ENCODE data around the gene PPIP5K2. TPM values are rescaled to one million over a fixed set of nuclear protein-coding genes. Genes with fewer than 3 reads are reported as not detected.

PPIP5K2 gene
- total RNA-seq, 1 experiment from 2014 or later, result 75.6 TPM

DNA sequence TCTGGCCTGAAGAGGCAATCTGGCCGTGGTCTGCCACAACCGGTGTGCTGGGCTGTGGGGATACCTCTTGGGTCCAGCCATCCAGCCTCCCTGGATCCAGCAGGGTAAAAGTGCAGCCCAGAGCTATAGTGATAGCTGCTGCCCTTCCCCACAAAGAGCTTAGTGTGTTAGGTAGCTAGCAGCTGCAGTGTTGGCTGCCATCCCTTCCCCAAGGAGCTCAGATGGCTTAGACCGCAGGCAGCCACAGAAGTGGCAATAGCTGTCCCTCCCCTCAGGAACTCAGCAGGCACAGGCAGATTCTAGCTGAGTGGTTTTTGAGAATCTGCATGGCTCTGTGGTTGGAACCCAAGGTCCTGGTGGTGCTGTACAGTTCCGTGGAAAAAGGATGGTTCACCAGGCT, 40.3 kb upstream of the PPIP5K2 start:
- Histone ChIP-seq H3K4me1 (ENCODE audit: insufficient read depth, low read length, poor library complexity, severe bottlenecking) (no peaks in the 10 kb centered on the region), H3K4me3 (ENCODE audit: low read depth, low read length, poor library complexity, severe bottlenecking) (no peak overlapping the region), H3K9me3 (ENCODE audit: low read depth, low read length, poor library complexity, severe bottlenecking) (peaks cover 20% of the 10 kb centered on the region), H3K36me3 (ENCODE audit: insufficient read depth, low read length, poor library complexity, severe bottlenecking) (no peaks in the 10 kb centered on the region), H3K27ac (ENCODE audit: low read depth, low read length, poor library complexity, severe bottlenecking) (no peak overlapping the region), H3K27me3 (replicated peaks; ENCODE audit: insufficient read depth, low read depth, low read length, poor library complexity) (no peaks in the 10 kb centered on the region)
- intact Hi-C loops (cut with micrococcal nuclease; ENCODE audit: unreplicated experiment), result no loop called here
- no peak for DNase-seq (ENCODE audit: low spot score)
- no peak for TF ChIP-seq EZH2 (IDR thresholded peaks at IDR 0.05; ENCODE audit: borderline replicate concordance, low read depth, low read length, poor library complexity, severe bottlenecking)
- TF ChIP-seq, protein P1, sequence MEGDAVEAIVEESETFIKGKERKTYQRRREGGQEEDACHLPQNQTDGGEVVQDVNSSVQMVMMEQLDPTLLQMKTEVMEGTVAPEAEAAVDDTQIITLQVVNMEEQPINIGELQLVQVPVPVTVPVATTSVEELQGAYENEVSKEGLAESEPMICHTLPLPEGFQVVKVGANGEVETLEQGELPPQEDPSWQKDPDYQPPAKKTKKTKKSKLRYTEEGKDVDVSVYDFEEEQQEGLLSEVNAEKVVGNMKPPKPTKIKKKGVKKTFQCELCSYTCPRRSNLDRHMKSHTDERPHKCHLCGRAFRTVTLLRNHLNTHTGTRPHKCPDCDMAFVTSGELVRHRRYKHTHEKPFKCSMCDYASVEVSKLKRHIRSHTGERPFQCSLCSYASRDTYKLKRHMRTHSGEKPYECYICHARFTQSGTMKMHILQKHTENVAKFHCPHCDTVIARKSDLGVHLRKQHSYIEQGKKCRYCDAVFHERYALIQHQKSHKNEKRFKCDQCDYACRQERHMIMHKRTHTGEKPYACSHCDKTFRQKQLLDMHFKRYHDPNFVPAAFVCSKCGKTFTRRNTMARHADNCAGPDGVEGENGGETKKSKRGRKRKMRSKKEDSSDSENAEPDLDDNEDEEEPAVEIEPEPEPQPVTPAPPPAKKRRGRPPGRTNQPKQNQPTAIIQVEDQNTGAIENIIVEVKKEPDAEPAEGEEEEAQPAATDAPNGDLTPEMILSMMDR (conservative IDR thresholded peaks at IDR 0.05; ENCODE audit: low read depth, low read length), result no peak
- ChIA-PET POLR2A (ENCODE audit: low non-redundant PET) (interaction anchor here (0.6 kb wide), 1 partner anchor 319 kb away, joined by 3 read pairs; no protein-coding TSS in a partner anchor), CTCF (no interaction called here)
- no TSS peak for BruUV-seq (replicated peaks)

DNA sequence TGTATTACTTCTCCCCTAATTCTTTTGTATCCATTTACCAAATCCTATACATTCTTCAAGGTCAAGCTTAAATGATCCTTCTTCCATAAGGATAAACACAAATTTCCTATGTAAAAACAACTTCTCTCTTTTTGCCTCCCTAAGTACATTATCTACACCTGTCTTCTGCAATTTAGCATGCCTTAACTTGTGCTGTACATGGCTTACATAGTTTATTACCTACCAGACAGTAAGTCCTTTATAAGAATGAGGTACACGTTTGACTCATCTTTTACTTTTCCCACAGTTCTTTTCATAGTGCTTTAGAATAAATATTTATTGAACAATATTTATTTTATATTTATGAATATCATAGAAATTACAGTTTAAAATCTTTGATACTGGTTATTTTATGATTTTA, 33.6 kb upstream of the PPIP5K2 start:
- Histone ChIP-seq H3K27me3 (replicated peaks; ENCODE audit: insufficient read depth, low read depth, low read length, poor library complexity) (no peaks in the 10 kb centered on the region), H3K4me1 (ENCODE audit: insufficient read depth, low read length, poor library complexity, severe bottlenecking) (no peaks in the 10 kb centered on the region), H3K9me3 (ENCODE audit: low read depth, low read length, poor library complexity, severe bottlenecking) (peaks cover 7% of the 10 kb centered on the region), H3K36me3 (ENCODE audit: insufficient read depth, low read length, poor library complexity, severe bottlenecking) (no peaks in the 10 kb centered on the region), H3K27ac (ENCODE audit: low read depth, low read length, poor library complexity, severe bottlenecking) (no peak overlapping the region), H3K4me3 (ENCODE audit: low read depth, low read length, poor library complexity, severe bottlenecking) (no peak overlapping the region)
- no TSS peak for BruUV-seq (replicated peaks)
- no peak for DNase-seq (ENCODE audit: low spot score)
- ChIA-PET CTCF (no interaction called here), POLR2A (ENCODE audit: low non-redundant PET) (no interaction called here)
- intact Hi-C loops (cut with micrococcal nuclease; ENCODE audit: unreplicated experiment), result no loop called here
- TF ChIP-seq, protein P1 (conservative IDR thresholded peaks at IDR 0.05; ENCODE audit: low read depth, low read length), result no peak
- no peak for TF ChIP-seq EZH2 (IDR thresholded peaks at IDR 0.05; ENCODE audit: borderline replicate concordance, low read depth, low read length, poor library complexity, severe bottlenecking)

DNA sequence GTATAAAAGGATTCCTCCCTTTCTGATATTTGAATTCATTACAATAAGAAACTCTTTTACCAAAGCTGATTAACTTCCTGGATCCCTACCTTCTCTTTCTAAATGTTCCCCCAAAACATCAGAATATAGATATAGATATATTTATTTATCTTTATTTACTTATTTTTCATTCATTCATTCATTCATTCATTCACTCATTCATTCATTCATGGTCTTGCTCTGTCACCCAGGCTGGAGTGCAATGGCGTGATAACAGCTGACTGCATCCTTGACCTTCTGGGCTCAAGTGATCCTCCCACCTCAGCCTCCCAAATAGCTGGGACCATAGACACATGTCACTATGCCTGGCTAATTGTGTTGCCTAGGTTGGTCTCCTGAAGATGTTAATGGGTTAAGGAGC, 30.8 kb upstream of the PPIP5K2 start:
- peaks cover 4% of the 10 kb centered on the region for H3K9me3 ChIP-seq (ENCODE audit: low read depth, low read length, poor library complexity, severe bottlenecking)
- H3K27ac ChIP-seq (ENCODE audit: low read depth, low read length, poor library complexity, severe bottlenecking), result no peak overlapping the region
- ChIA-PET POLR2A (ENCODE audit: low non-redundant PET) (no interaction called here), CTCF (no interaction called here)
- H3K36me3 ChIP-seq (ENCODE audit: insufficient read depth, low read length, poor library complexity, severe bottlenecking), result no peaks in the 10 kb centered on the region
- H3K4me3 ChIP-seq (ENCODE audit: low read depth, low read length, poor library complexity, severe bottlenecking), result no peak overlapping the region
- TF ChIP-seq, protein P1 (conservative IDR thresholded peaks at IDR 0.05; ENCODE audit: low read depth, low read length), result no peak
- no peak for TF ChIP-seq EZH2 (IDR thresholded peaks at IDR 0.05; ENCODE audit: borderline replicate concordance, low read depth, low read length, poor library complexity, severe bottlenecking)
- H3K4me1 ChIP-seq (ENCODE audit: insufficient read depth, low read length, poor library complexity, severe bottlenecking), result no peaks in the 10 kb centered on the region
- no peaks in the 10 kb centered on the region for H3K27me3 ChIP-seq (replicated peaks; ENCODE audit: insufficient read depth, low read depth, low read length, poor library complexity)
- DNase-seq (ENCODE audit: low spot score), result no peak
- BruUV-seq (replicated peaks), result no TSS peak
- intact Hi-C loops (cut with micrococcal nuclease; ENCODE audit: unreplicated experiment), result no loop called here

All from A673 (cell line).